Measurements from ENCODE around the gene VEZT. TPM values are rescaled to one million over a fixed set of nuclear protein-coding genes. Genes with fewer than 3 reads are reported as not detected.

Gene VEZT
- total and polyA plus RNA-seq, 10 of the 15 experiments (the other 5 are each of a cell fraction or from before 2014, with no cell fraction given), result 32.8 to 134 (median 66.2) TPM

- TF ChIP-seq SKIL (IDR thresholded peaks at IDR 0.05; ENCODE audit: low read depth, poor library complexity, severe bottlenecking), result no peak
- TF ChIP-seq CTCF (IDR thresholded peaks at IDR 0.05 in 2 of 3, conservative IDR thresholded peaks at IDR 0.05 in 1 of 3; ENCODE audit: control insufficient read depth in 2 of 3, extremely low read depth in 1 of 3, insufficient read depth in 1 of 3, low read depth in 3 of 3, low read length in 3 of 3), result peak in 2 of 3 experiments; percentile 38 to 39; a peak in 3 of 6 replicates
- no peak for TF ChIP-seq CREM (IDR thresholded peaks at IDR 0.05; ENCODE audit: low read depth)
These were observed 118.9 kb downstream of the VEZT start (continued) for GRCh38 chr12:95336387-95337067.

- no peaks in the 10 kb centered on the region for H3K79me2 ChIP-seq (ENCODE audit: control insufficient read depth, insufficient read depth, low read length)
- CTCF ChIA-PET, result no interaction called here
- WGBS (ENCODE audit: insufficient coverage, insufficient replicate concordance, low lambda C conversion rate, missing lambda C conversion rate), result 46% methylated on average over 5 of the region's 5 CpGs
- H3K4me1 ChIP-seq (ENCODE audit: control insufficient read depth, insufficient read depth, low read length), result no peaks in the 10 kb centered on the region
- FAIRE-seq (no peak), DNase-seq (ENCODE audit: low read depth, low spot score) (no peak), ATAC-seq (no peak)
- no peaks in the 10 kb centered on the region for H3K36me3 ChIP-seq (ENCODE audit: control insufficient read depth in 2 of 2, insufficient read depth in 2 of 2, low read length in 1 of 2)
- no peaks in the 10 kb centered on the region; a peak in 2 of 4 replicates for H3K27me3 ChIP-seq (replicated peaks in 1 of 2; ENCODE audit: control insufficient read depth in 2 of 2, insufficient read depth in 2 of 2, low read length in 1 of 2)
- in situ Hi-C loops (cut with MboI) (no loop called here), intact Hi-C loops (cut with micrococcal nuclease; ENCODE audit: unreplicated experiment) (loop anchor here (2.0 kb wide), 1 partner anchor 220 kb away; no protein-coding TSS in a partner anchor)
- POLR2A ChIA-PET, result no interaction called here
- no peak overlapping the region for H3K27ac ChIP-seq (ENCODE audit: control insufficient read depth, insufficient read depth)
- no peak overlapping the region for H2AFZ ChIP-seq (ENCODE audit: control insufficient read depth, low read depth, low read length)
- no peak overlapping the region for H3K4me2 ChIP-seq (ENCODE audit: control insufficient read depth, insufficient read depth)
- H3K9ac ChIP-seq (ENCODE audit: control insufficient read depth, insufficient read depth, low read length), result no peak overlapping the region
- no peaks in the 10 kb centered on the region for H4K20me1 ChIP-seq (ENCODE audit: control insufficient read depth, insufficient read depth)
- SMC1A ChIA-PET (ENCODE audit: uncharacterized antibody, unreplicated experiment), result interaction anchor here (0.6 to 2.5 kb wide), 3 partner anchors 197 to 1090 kb away, joined by 3 to 7 read pairs (median 3); no protein-coding TSS in a partner anchor
- no peaks in the 10 kb centered on the region for H3K9me3 ChIP-seq (replicated peaks; ENCODE audit: control insufficient read depth, insufficient read depth, low read length)
- no TSS peak for BruUV-seq (replicated peaks)
- H3K4me3 ChIP-seq, result no peak overlapping the region
- no peak for TF ChIP-seq MYC (IDR thresholded peaks at IDR 0.05; ENCODE audit: insufficient read depth, insufficient read length, insufficient replicate concordance, low read length, severe bottlenecking)
- no peak for TF ChIP-seq NR2F1 (conservative IDR thresholded peaks at IDR 0.05)
- no peak for TF ChIP-seq ZBTB40 (IDR thresholded peaks at IDR 0.05; ENCODE audit: borderline replicate concordance)
- TF ChIP-seq USF1 (IDR thresholded peaks at IDR 0.05; ENCODE audit: borderline replicate concordance, extremely low read length, insufficient read depth, low read depth, low read length), result no peak
- TF ChIP-seq CREM (IDR thresholded peaks at IDR 0.05; ENCODE audit: low read depth), result no peak
- TF ChIP-seq MLLT1 (IDR thresholded peaks at IDR 0.05), result no peak
- RAD21 ChIA-PET (ENCODE audit: unreplicated experiment), result no interaction called here
These were observed 119.5 kb downstream of the VEZT start for GRCh38 chr12:95337146-95337545.
